B cell (primary cell): ENCODE results near the gene CAPZB.

Experiments
- CTCF ChIP-seq: fragments of 200-600 bp; IDR thresholded peaks from one replicate; pipeline ENCODE4 v1.8.0; 2022; ENCODE audit warnings: antibody characterized with exemption, mild to moderate bottlenecking
- EZH2 ChIP-seq: IDR thresholded peaks from 2 replicates; pipeline ENCODE4 v1.6.1; 2012; ENCODE audit warnings: borderline replicate concordance, low read depth, mild to moderate bottlenecking, moderate library complexity, low read length; ENCODE audit not compliant: insufficient read depth, poor library complexity, severe bottlenecking

- TF ChIP-seq CTCF, result no peak
- TF ChIP-seq EZH2, result no peak
Observed at GRCh38 chr1:19327736-19328135, 157.6 kb downstream of the CAPZB start.
